SH-SY5Y (cell line): ENCODE measurements around the gene CARD11.

Experiments used
- GATA2 ChIP-seq: IDR thresholded peaks from 2 replicates; pipeline ENCODE4 v1.6.1; 2011; ENCODE audit warnings: mild to moderate bottlenecking, low read depth, low read length
- GATA3 ChIP-seq: IDR thresholded peaks from 2 replicates; pipeline ENCODE4 v1.6.1; 2011; ENCODE audit warnings: low read depth, mild to moderate bottlenecking, low read length, moderate library complexity

GRCh38 chr7:2981103-2981480 lies 62.6 kb downstream of the CARD11 start:
- TF ChIP-seq GATA3 (no peak), GATA2 (no peak)
